ENCODE measurements around the gene SPIN1.

GRCh38 chr9:88522360-88522759, 134.1 kb downstream of the SPIN1 start:
- no peak for TF ChIP-seq CTCF (IDR thresholded peaks at IDR 0.05; ENCODE audit: control extremely low read depth in 1 of 3, insufficient read depth in 1 of 3, low read depth in 1 of 3, low read length in 3 of 3)
- no peak for TF ChIP-seq CBX8 (IDR thresholded peaks at IDR 0.05; ENCODE audit: borderline replicate concordance, low read depth, low read length)
- no peak for TF ChIP-seq POLR2AphosphoS5 (IDR thresholded peaks at IDR 0.05; ENCODE audit: low read depth, low read length)
- TF ChIP-seq CEBPB (IDR thresholded peaks at IDR 0.05; ENCODE audit: low read depth, low read length) = no peak
- TF ChIP-seq RFX5 (IDR thresholded peaks at IDR 0.05; ENCODE audit: borderline replicate concordance, low read depth, low read length) = no peak
- TF ChIP-seq CREB1 (IDR thresholded peaks at IDR 0.05) = no peak
- TF ChIP-seq POLR2A (IDR thresholded peaks at IDR 0.05; ENCODE audit: control extremely low read depth in 1 of 2, low read depth in 2 of 2, low read length in 2 of 2) = no peak
- no peak for TF ChIP-seq GTF2F1 (IDR thresholded peaks at IDR 0.05; ENCODE audit: borderline replicate concordance, low read depth, low read length)
- no peak for TF ChIP-seq TAF1 (IDR thresholded peaks at IDR 0.05; ENCODE audit: low read depth, low read length)
